ENCODE results near the gene SYNM.

DNA sequence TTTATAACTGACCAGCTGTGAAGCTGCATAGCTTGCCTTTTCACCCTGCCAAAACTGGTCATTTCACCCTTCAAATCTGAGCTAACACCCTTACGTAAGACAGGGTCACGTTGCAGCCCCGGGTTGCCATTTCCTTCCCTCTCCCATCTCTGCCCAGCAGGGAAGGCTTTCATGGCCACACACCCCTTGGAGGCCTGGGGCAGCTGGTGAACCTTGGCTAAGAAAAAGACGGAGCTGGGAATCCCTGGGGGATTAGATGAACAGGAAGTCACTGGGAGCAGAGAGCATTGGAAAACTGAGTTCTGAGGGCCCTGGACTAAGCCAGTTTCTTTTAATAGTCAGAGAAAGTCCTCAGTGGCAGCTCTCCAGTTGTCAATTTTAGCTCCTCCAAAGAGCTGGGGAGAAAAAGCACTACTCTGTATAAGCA lies 76.7 kb downstream of the SYNM start:
- TF ChIP-seq, protein P1, sequence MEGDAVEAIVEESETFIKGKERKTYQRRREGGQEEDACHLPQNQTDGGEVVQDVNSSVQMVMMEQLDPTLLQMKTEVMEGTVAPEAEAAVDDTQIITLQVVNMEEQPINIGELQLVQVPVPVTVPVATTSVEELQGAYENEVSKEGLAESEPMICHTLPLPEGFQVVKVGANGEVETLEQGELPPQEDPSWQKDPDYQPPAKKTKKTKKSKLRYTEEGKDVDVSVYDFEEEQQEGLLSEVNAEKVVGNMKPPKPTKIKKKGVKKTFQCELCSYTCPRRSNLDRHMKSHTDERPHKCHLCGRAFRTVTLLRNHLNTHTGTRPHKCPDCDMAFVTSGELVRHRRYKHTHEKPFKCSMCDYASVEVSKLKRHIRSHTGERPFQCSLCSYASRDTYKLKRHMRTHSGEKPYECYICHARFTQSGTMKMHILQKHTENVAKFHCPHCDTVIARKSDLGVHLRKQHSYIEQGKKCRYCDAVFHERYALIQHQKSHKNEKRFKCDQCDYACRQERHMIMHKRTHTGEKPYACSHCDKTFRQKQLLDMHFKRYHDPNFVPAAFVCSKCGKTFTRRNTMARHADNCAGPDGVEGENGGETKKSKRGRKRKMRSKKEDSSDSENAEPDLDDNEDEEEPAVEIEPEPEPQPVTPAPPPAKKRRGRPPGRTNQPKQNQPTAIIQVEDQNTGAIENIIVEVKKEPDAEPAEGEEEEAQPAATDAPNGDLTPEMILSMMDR (IDR thresholded peaks at IDR 0.05; ENCODE audit: low read depth, low read length, poor library complexity, severe bottlenecking): no peak
- no peak for TF ChIP-seq EZH2phosphoT487 (IDR thresholded peaks at IDR 0.05; ENCODE audit: borderline replicate concordance, low read length)
